Mucosa of descending colon (tissue), 3 donors: ENCODE data around the gene SCMH1. TPM values are rescaled to one million over a fixed set of nuclear protein-coding genes. Genes with fewer than 3 reads are reported as not detected.

ENCODE experiments used
- ATAC-seq: fragments of 200-7000 bp; cut with Tn5 transposase; one replicate; pipeline ENCODE4 v1.9.1; 2020; ENCODE audit warnings: mild to moderate bottlenecking, moderate library complexity
- DNase-seq, 3 donors: peaks; one replicate each; pipeline ENCODE4 v3.0.0-alpha.2; 2020
- H3K36me3 ChIP-seq: fragments of 200-600 bp; one replicate; pipeline ENCODE4 v1.8.0; 2021; ENCODE audit warnings: low read depth, mild to moderate bottlenecking
- H3K4me1 ChIP-seq: fragments of 200-600 bp; one replicate; pipeline ENCODE4 v1.8.0; 2021; ENCODE audit warnings: low read depth, mild to moderate bottlenecking
- H3K4me3 ChIP-seq: fragments of 200-600 bp; one replicate; pipeline ENCODE4 v1.8.0; 2021; ENCODE audit warnings: mild to moderate bottlenecking
- H3K9me3 ChIP-seq: fragments of 200-600 bp; one replicate; pipeline ENCODE4 v1.8.0; 2021; ENCODE audit warnings: mild to moderate bottlenecking
- intact Hi-C, 2 donors: fragments of 100-400 bp; cut with DNase I in 1 of 2; cut with micrococcal nuclease in 1 of 2; formaldehyde crosslinking; loops; one replicate each; pipeline versions ENCODE4 v1.11.0 to v1.11.1; 2022; cut with DNase I, micrococcal nuclease
- long read RNA-seq, 2 donors: library from polyadenylated mRNA; unstranded; transcript quantifications; one replicate each; pipeline ENCODE4 v2.0.0, GENCODE V29; 2019 to 2021
- total RNA-seq, 3 donors: library from RNA; stranded (reverse); fragmentation: NEBNext Ultra II Directional in 2 of 3; extraction: Animal tissue kit (Norgen Biotek cat#: 25700) in 2 of 3; gene quantifications; one replicate each; pipeline versions ENCODE4 v1.2.1 to v1.2.4, GENCODE V29; 2021 to 2023
- TF ChIP-seq, protein P1 (sequence below): fragments of 200-600 bp; IDR thresholded peaks from one replicate; pipeline ENCODE4 v1.8.0; 2022; ENCODE audit warnings: antibody characterized with exemption, mild to moderate bottlenecking
- donor health status: DM: no; HTN: no; CAD: no; lungs with moderate emphysema.
- donor health status: DM: no; HTN: no; CAD: no.
- donor health status: DM: no; HTN: yes; CAD: no.

SCMH1 gene
- total RNA-seq, result 10 to 100 TPM; 25.1 to 66.9 (median 35.6) TPM
- long read RNA-seq, donor 1, partial matches to known transcripts, result 34 of 75 reads
- long read RNA-seq, donor 1, other reads (novel, unspliced or antisense), result 39 of 75 reads
- long read RNA-seq, donor 2, partial matches to known transcripts, result 6 of 10 reads
- long read RNA-seq, donor 2, other reads (novel, unspliced or antisense), result 3 of 10 reads

DNA sequence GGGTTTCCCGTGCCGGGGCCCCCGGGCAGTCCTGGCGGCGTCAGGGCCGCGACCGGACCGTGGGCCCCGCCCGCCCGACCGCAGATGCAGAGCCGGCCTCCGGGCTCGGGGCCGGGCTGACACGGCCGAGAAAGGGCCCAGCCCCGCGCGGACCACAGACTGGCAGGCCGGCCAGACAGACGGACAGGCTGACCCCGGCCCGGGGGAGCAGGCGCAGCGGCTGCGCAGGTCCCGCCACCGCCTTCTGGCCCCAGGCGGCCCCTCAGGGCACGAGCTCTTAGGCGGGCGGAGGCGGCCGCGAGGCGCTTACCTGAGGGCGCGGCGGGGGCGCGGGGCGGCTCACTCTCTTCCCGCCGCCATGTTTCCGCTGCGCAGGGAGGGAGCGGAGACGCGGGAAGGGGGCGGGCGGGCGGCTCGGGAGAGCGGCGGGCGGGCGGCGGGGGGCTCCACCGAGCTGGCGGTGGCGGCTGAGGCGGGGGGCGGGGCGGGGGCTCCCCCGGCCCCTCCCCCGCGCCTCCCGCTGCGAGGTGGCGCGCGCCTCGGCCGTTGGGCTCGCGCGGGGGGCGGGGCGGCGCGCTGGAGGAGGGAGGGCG is at the start of gene SCMH1:
Gene SCMH1 (minus strand): TSS at position 558 of the 593 bp plus-strand sequence. CDS start 56,173 bp downstream, outside the sequence.
- Histone ChIP-seq H3K4me1 (peaks cover 6% of the 10 kb centered on the region), H3K9me3 (no peaks in the 10 kb centered on the region), H3K36me3 (no peaks in the 10 kb centered on the region), H3K4me3 (peak within 1 kb of the TSS; percentile 79)
- ATAC-seq, result peak; percentile 78
- intact Hi-C loops, result no loop called here
- peak; percentile 55 to 70 (median 68) for DNase-seq
- TF ChIP-seq, protein P1, sequence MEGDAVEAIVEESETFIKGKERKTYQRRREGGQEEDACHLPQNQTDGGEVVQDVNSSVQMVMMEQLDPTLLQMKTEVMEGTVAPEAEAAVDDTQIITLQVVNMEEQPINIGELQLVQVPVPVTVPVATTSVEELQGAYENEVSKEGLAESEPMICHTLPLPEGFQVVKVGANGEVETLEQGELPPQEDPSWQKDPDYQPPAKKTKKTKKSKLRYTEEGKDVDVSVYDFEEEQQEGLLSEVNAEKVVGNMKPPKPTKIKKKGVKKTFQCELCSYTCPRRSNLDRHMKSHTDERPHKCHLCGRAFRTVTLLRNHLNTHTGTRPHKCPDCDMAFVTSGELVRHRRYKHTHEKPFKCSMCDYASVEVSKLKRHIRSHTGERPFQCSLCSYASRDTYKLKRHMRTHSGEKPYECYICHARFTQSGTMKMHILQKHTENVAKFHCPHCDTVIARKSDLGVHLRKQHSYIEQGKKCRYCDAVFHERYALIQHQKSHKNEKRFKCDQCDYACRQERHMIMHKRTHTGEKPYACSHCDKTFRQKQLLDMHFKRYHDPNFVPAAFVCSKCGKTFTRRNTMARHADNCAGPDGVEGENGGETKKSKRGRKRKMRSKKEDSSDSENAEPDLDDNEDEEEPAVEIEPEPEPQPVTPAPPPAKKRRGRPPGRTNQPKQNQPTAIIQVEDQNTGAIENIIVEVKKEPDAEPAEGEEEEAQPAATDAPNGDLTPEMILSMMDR, result no peak

DNA sequence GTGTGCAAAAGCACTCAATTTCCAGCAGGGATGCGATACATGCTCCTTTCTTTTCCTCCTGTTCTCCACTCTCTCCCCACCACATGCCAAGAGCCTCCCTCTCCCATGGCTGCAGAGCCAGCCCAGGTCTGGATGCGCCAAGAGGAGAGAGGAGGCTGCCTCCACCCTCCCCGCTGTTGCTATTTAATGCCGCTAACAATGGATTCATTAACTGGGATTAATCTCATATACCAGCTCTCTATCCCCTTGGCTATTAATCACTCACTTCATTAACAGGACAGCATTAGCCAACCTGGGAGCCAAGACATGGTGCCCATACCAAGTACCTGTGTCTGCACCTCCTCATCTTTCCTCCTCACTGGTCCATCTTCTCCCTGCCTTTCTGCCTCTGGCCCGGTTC is 49.1 kb upstream of the SCMH1 start:
- H3K4me1 ChIP-seq, result no peaks in the 10 kb centered on the region
- intact Hi-C loops, result no loop called here
- DNase-seq, result no peak
- no peak overlapping the region for H3K4me3 ChIP-seq
- ATAC-seq, result no peak
- H3K9me3 ChIP-seq, result no peaks in the 10 kb centered on the region
- no peaks in the 10 kb centered on the region for H3K36me3 ChIP-seq
- TF ChIP-seq, protein P1, result no peak

DNA sequence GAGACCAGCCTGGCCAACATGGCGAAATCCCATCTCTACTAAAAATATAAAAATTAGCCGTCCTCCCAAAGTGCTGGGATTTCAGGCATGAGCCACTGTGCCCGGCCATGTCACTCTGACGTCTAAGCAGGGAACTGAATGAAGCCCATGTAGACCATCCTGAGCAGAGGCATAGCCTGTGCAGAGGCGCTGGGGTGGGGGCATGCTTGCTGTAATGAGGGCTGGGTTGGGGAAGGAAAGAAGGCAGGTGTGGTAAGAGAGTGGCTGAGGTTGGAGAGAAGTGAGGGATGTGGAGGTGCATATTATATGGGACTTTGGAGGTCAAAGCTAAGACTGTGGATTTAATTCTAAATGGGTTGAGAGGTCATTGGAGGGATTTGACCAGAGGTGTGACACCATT is 47.1 kb upstream of the SCMH1 start:
- DNase-seq (no peak), ATAC-seq (no peak)
- H3K9me3 ChIP-seq, result no peaks in the 10 kb centered on the region
- TF ChIP-seq, protein P1, result no peak
- H3K4me1 ChIP-seq, result no peaks in the 10 kb centered on the region
- H3K36me3 ChIP-seq, result no peaks in the 10 kb centered on the region
- H3K4me3 ChIP-seq, result no peak overlapping the region
- intact Hi-C loops, result no loop called here

DNA sequence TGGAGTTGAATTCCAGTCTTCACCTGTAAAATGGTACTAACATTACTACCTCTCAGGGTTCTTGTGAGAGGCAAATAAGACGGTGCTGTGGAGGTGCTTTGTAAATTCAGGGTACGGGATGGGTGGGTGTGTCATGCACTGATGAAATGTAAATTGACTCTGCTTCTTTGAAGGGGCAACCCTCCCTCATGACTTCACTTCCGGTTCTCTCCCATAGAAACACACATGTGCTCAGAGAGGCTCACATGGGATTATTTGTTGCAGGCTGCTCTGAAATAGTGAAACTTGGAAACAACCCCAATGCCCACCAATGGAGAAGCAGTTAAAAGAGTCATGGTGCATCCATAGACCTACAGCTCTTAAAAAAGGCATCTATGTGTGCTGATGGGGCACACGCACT is 44.9 kb upstream of the SCMH1 start:
- Histone ChIP-seq H3K36me3 (no peaks in the 10 kb centered on the region), H3K4me3 (no peak overlapping the region), H3K9me3 (no peaks in the 10 kb centered on the region), H3K4me1 (no peaks in the 10 kb centered on the region)
- DNase-seq (no peak), ATAC-seq (no peak)
- intact Hi-C loops, result no loop called here
- TF ChIP-seq, protein P1, result no peak

DNA sequence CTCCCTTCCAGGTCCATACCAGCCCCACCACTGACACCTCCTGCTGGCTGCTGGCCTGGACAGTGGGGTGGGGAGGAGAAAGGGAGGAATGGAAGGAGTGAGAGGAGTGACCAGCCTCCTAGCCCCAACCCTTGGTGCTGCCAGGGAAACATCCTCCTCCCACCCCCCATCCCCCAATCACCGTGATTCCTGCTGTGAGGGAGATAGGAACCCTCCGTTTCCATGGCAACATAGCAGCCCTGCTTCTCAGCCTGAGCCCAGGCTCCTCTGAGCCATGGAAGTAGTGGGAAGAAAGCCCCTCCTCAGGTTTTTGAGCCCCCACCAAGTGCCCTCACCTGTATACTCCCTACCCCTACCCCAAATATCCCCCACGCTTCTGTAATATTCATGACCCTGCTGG is 44.4 kb upstream of the SCMH1 start:
- Histone ChIP-seq H3K4me1 (no peaks in the 10 kb centered on the region), H3K36me3 (no peaks in the 10 kb centered on the region), H3K4me3 (no peak overlapping the region), H3K9me3 (no peaks in the 10 kb centered on the region)
- TF ChIP-seq, protein P1, result no peak
- no peak for DNase-seq
- no peak for ATAC-seq
- intact Hi-C loops, result no loop called here
